ENCODE data around the gene EID2B.

EID2B gene

DNA sequence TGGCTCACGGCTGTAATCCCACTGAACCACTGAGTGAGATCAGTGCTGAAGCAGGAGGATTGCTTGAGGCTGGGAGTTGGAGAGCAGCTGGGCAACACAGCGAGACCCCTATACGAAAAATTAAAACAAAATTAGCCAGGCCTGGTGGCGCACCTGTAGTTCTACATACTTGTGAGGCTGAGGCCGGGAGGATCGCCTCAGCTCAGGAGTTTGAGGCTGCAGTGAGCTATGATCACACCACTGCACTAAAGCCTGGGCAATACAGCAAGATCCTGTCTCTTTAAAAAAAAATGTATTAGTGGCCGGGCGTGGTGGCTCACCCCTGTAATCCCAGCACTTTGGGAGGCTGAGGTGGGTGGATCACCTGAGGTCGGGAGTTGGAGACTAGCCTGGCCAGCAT lies 24.0 kb downstream of the EID2B start:
- peaks cover 0 to 15% (median 13%) of the 10 kb centered on the region in 10 experiments; a peak in 7 of 20 replicates for H3K4me1 ChIP-seq
- H3K4me3 ChIP-seq, result no peak overlapping the region
- no peaks in the 10 kb centered on the region for H3K9me3 ChIP-seq (replicated peaks in 1 of 11)
- H3K4me2 ChIP-seq, result no peak overlapping the region
- peaks cover 49 to 68% (median 62%) of the 10 kb centered on the region in 11 experiments for H3K27me3 ChIP-seq
- peaks cover 0 to 9% (median 0%) of the 10 kb centered on the region in 11 experiments; a peak in 3 of 22 replicates for H4K20me1 ChIP-seq
- no peak for TF ChIP-seq Cebpa-rat (IDR thresholded peaks at IDR 0.05)
- no peak overlapping the region for H3K9ac ChIP-seq
- no peak overlapping the region for H3K27ac ChIP-seq
- peaks cover 0 to 8% (median 0%) of the 10 kb centered on the region in 11 experiments; a peak in 1 of 22 replicates for H3K36me3 ChIP-seq

DNA sequence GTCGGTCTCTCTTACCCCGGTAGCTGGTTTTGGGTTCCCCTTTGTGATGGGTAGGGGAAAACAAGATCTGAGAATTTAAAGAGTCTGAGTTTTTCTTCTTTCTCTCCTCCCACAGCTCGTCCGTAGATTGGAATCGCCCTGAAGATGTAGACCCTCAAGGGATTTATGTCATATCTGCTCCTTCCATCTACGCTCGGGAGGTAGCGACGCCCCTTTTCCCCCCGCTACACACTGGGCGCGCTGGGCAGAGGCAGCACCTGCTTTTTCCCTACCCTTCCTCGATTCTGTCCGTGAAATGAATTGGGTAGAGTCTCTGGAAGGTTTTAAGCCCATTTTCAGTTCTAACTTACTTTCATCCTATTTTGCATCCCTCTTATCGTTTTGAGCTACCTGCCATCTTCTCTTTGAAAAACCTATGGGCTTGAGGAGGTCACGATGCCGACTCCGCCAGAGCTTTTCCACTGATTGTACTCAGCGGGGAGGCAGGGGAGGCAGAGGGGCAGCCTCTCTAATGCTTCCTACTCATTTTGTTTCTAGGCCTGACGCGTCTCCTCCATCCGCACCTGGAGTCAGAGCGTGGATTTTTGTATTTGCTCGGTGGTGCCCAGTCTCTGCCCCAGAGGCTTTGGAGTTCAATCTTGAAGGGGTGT lies 24.8 kb downstream of the EID2B start:
- Histone ChIP-seq H3K4me1 (peaks cover 0 to 15% (median 13%) of the 10 kb centered on the region in 10 experiments; a peak in 7 of 20 replicates), H3K4me2 (peak overlapping the region; percentile 62 to 87 (median 80)), H3K36me3 (peaks cover 0 to 8% (median 0%) of the 10 kb centered on the region in 11 experiments; a peak in 1 of 22 replicates), H3K4me3 (peak overlapping the region; percentile 49 to 71 (median 62); a peak in 19 of 20 replicates), H3K9me3 (replicated peaks in 1 of 11) (no peaks in the 10 kb centered on the region), H3K27me3 (peaks cover 41 to 61% (median 54%) of the 10 kb centered on the region in 11 experiments), H3K27ac (no peak overlapping the region), H3K9ac (peak overlapping the region in 8 of 11 experiments; percentile 49 to 65 (median 55); a peak in 11 of 22 replicates), H4K20me1 (peaks cover 0 to 9% (median 0%) of the 10 kb centered on the region in 11 experiments; a peak in 3 of 22 replicates)
- TF ChIP-seq Cebpa-rat (IDR thresholded peaks at IDR 0.05), result no peak

DNA sequence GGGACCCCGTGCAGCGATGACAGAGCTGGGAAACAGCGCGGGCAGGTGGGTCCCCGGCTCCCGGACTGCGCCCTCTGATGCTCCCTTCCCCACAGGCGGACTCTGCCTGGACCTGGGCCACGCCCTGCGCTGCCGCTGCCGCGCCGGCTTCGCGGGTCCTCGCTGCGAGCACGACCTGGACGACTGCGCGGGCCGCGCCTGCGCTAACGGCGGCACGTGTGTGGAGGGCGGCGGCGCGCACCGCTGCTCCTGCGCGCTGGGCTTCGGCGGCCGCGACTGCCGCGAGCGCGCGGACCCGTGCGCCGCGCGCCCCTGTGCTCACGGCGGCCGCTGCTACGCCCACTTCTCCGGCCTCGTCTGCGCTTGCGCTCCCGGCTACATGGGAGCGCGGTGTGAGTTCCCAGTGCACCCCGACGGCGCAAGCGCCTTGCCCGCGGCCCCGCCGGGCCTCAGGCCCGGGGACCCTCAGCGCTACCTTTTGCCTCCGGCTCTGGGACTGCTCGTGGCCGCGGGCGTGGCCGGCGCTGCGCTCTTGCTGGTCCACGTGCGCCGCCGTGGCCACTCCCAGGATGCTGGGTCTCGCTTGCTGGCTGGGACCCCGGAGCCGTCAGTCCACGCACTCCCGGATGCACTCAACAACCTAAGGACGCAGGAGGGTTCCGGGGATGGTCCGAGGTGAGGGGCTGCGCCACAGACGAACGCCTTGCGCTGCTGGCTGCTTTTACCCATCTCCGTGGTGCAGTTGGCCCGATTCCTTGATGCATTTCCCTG lies 25.5 kb downstream of the EID2B start:
- H3K27me3 ChIP-seq, result peaks cover 38 to 53% (median 47%) of the 10 kb centered on the region in 11 experiments
- peaks cover 0 to 15% (median 13%) of the 10 kb centered on the region in 10 experiments; a peak in 7 of 20 replicates for H3K4me1 ChIP-seq
- peak overlapping the region; percentile 62 to 87 (median 80) for H3K4me2 ChIP-seq
- 0 out of 22 replicates have a peak overlapping the region, but pooled peaks of 1 of the 11 experiments have one; percentile 17 for H3K27ac ChIP-seq
- peaks cover 0 to 8% (median 0%) of the 10 kb centered on the region in 11 experiments; a peak in 1 of 22 replicates for H3K36me3 ChIP-seq
- H3K9me3 ChIP-seq (replicated peaks in 1 of 11), result no peaks in the 10 kb centered on the region
- H3K9ac ChIP-seq, result peak overlapping the region in 10 of 11 experiments; percentile 45 to 65 (median 53); a peak in 18 of 22 replicates
- no peak for TF ChIP-seq Cebpa-rat (IDR thresholded peaks at IDR 0.05)
- peaks cover 0 to 9% (median 0%) of the 10 kb centered on the region in 11 experiments; a peak in 3 of 22 replicates for H4K20me1 ChIP-seq
- peak overlapping the region; percentile 49 to 71 (median 62) for H3K4me3 ChIP-seq

DNA sequence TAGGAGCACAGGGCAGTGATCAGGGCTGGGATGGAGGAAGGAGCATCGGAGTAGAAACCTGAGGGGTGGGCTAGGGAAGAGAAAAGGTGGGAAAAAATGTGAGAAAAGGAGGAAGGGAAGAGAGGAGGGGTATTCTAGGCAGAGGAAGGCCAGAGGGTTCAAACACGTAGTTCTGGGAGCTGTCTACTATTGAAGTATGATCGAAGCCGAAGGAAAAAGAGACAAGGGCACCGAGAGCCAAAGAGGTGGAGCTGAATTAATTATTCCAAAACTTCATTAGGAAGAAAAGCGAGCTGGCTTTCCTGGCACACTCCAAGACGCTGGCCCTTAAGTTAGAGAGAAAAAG lies 26.1 kb downstream of the EID2B start:
- Histone ChIP-seq H3K27ac (no peak overlapping the region), H3K36me3 (peaks cover 0 to 8% (median 0%) of the 10 kb centered on the region in 11 experiments; a peak in 1 of 22 replicates), H3K4me2 (peak overlapping the region; percentile 62 to 87 (median 80)), H3K27me3 (peaks cover 38 to 52% (median 46%) of the 10 kb centered on the region in 11 experiments), H3K9me3 (replicated peaks in 1 of 11) (no peaks in the 10 kb centered on the region), H4K20me1 (peaks cover 0 to 9% (median 0%) of the 10 kb centered on the region in 11 experiments; a peak in 3 of 22 replicates), H3K4me3 (peak overlapping the region; percentile 49 to 71 (median 62)), H3K4me1 (peaks cover 0 to 15% (median 13%) of the 10 kb centered on the region in 10 experiments; a peak in 7 of 20 replicates), H3K9ac (peak overlapping the region in 7 of 11 experiments; percentile 45 to 65 (median 53); a peak in 11 of 22 replicates)
- no peak for TF ChIP-seq Cebpa-rat (IDR thresholded peaks at IDR 0.05)

DNA sequence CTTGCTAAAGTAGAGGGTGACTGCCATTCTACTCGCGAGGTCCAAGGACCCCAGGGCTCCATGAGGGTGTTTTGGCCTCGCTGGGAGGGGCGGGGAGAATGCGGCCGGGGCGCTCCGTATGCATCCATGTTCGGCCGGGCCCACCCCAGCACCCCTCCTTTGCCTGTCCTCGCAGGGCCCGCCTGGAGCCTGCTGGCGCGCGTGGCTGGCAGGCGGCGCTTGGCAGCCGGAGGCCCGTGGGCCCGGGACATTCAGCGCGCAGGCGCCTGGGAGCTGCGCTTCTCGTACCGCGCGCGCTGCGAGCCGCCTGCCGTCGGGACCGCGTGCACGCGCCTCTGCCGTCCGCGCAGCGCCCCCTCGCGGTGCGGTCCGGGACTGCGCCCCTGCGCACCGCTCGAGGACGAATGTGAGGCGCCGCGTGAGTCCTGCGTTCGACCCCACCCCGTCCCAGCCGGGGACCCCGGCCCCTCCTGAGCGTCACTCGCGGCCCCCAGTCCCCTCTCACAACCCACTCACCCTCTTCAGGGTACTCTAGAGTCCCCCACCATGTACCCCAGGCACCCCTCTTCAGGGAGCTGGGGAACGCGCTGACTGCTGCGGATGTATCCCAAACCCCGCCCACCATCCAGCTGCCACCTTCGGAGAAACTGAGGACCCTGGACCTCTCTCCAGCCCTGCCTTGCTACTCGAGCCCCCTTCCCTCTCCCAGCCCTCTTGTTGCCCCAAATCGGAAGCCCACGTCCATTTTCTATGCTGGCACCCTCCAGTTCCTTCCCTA lies 29.8 kb downstream of the EID2B start:
- Histone ChIP-seq H3K9ac (no peak overlapping the region), H3K36me3 (peaks cover 0 to 8% (median 0%) of the 10 kb centered on the region in 11 experiments; a peak in 1 of 22 replicates), H3K27me3 (peaks cover 32 to 59% (median 38%) of the 10 kb centered on the region in 11 experiments), H3K27ac (no peak overlapping the region), H3K4me1 (peaks cover 6 to 37% (median 28%) of the 10 kb centered on the region in 10 experiments; a peak in 18 of 20 replicates), H3K4me2 (peak overlapping the region in 2 of 11 experiments; percentile 29 to 35; a peak in 1 of 22 replicates), H3K9me3 (replicated peaks in 1 of 11) (no peaks in the 10 kb centered on the region), H3K4me3 (no peak overlapping the region), H4K20me1 (peaks cover 0 to 9% (median 0%) of the 10 kb centered on the region in 11 experiments; a peak in 3 of 22 replicates)
- no peak for TF ChIP-seq Cebpa-rat (IDR thresholded peaks at IDR 0.05)

DNA sequence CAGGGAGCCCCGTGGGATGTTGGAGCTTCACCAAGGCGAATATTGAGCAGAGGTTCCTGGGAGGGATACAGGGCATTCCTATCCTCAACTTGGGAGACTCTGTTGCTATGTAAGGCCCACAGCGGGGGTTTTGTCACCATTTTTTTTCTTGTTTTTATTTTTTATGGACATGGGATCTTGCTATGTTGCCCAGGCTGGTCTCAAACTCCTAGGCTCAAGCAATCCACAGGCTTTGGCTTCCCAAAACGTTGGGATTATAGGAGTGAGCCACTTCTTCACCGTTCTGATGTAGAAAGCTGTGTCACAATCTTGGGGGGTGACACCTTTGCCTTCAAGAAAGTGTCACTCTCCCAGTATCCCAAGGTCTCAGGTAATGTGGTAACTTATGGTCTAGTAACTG lies 31.3 kb downstream of the EID2B start:
- no peak overlapping the region for H3K9ac ChIP-seq
- H3K4me1 ChIP-seq, result peaks cover 6 to 35% (median 23%) of the 10 kb centered on the region in 10 experiments; a peak in 18 of 20 replicates
- no peak overlapping the region for H3K27ac ChIP-seq
- H3K9me3 ChIP-seq (replicated peaks in 1 of 11), result no peaks in the 10 kb centered on the region
- TF ChIP-seq Cebpa-rat (IDR thresholded peaks at IDR 0.05), result no peak
- H3K27me3 ChIP-seq, result peaks cover 18 to 44% (median 23%) of the 10 kb centered on the region in 11 experiments
- no peak overlapping the region for H3K4me2 ChIP-seq
- peaks cover 0 to 8% (median 0%) of the 10 kb centered on the region in 11 experiments; a peak in 1 of 22 replicates for H3K36me3 ChIP-seq
- H4K20me1 ChIP-seq, result peaks cover 0 to 6% (median 0%) of the 10 kb centered on the region in 11 experiments; a peak in 1 of 22 replicates
- H3K4me3 ChIP-seq, result no peak overlapping the region

DNA sequence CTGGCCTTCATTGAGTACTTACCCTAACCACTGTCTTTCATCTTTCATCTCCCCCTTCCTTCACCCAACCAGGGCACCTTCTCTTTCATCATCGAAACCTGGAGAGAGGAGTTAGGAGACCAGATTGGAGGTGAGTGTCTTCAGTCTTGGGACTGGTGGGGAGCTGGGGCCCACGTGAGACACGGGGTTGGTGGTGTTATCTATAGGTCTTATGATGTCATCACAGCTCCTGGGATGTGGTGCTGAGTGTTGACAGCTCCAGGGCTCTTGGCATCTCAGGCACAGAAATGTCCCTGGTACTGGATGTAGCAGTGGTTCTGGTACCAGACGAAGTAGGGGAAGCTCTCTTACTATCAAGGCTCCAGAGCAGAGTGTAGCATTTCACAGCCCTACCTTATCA lies 32.1 kb downstream of the EID2B start:
- no peak for TF ChIP-seq Cebpa-rat (IDR thresholded peaks at IDR 0.05)
- Histone ChIP-seq H3K27me3 (peaks cover 10 to 36% (median 15%) of the 10 kb centered on the region in 11 experiments), H3K4me3 (no peak overlapping the region), H3K36me3 (peaks cover 0 to 5% (median 0%) of the 10 kb centered on the region in 11 experiments; a peak in 1 of 22 replicates), H3K9ac (no peak overlapping the region), H3K4me1 (peaks cover 6 to 35% (median 23%) of the 10 kb centered on the region in 10 experiments; a peak in 18 of 20 replicates), H3K9me3 (replicated peaks in 1 of 11) (no peaks in the 10 kb centered on the region), H3K4me2 (peak overlapping the region in 2 of 11 experiments; percentile 91 to 95; a peak in 1 of 22 replicates), H4K20me1 (peaks cover 0 to 6% (median 0%) of the 10 kb centered on the region in 11 experiments; a peak in 1 of 22 replicates), H3K27ac (no peak overlapping the region)

Measured in BLaER1 treated with 17β-estradiol and CSF1 and Interleukin-3, amounts not matched to agents 10 nM and 100 nM (cell line).